LNCaP clone FGC (cell line): ENCODE results near the gene GIMAP1.

Experiments used
- DNase-seq: peaks from one replicate; pipeline ENCODE4 v3.0.0-alpha.2; 2011; ENCODE audit warnings: low read depth
- H3K4me3 ChIP-seq: 2 replicates; pipeline ENCODE4 v1.5.1; 2011; ENCODE audit warnings: mild to moderate bottlenecking, low read depth, low read length, control low read depth
- TF ChIP-seq, protein P1 (sequence below): IDR thresholded peaks from 2 replicates; pipeline ENCODE4 v1.5.1; 2012; ENCODE audit warnings: mild to moderate bottlenecking; ENCODE audit not compliant: control insufficient read depth, insufficient read depth; ENCODE audit errors: extremely low read depth

The GIMAP1 gene

DNA sequence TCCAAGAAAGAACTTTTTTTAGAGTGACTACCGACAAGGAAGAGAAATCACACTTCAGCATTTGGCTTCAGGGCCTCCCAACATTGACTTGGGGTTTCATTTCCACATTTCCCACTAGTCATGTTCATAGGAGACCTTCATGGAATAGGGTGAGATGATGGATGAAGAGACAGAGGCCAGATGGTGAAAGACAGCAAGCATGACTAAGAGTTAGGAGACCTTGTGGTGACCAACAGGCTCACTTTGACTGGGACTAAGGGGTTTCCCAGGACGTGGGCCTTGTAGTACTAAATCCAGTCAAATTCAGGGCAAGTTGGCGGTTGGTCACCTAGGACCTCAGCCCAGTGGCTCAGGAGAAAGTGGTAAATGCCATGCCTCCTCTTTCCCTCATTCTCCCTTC, 17.8 kb downstream of the GIMAP1 start:
- TF ChIP-seq, protein P1, sequence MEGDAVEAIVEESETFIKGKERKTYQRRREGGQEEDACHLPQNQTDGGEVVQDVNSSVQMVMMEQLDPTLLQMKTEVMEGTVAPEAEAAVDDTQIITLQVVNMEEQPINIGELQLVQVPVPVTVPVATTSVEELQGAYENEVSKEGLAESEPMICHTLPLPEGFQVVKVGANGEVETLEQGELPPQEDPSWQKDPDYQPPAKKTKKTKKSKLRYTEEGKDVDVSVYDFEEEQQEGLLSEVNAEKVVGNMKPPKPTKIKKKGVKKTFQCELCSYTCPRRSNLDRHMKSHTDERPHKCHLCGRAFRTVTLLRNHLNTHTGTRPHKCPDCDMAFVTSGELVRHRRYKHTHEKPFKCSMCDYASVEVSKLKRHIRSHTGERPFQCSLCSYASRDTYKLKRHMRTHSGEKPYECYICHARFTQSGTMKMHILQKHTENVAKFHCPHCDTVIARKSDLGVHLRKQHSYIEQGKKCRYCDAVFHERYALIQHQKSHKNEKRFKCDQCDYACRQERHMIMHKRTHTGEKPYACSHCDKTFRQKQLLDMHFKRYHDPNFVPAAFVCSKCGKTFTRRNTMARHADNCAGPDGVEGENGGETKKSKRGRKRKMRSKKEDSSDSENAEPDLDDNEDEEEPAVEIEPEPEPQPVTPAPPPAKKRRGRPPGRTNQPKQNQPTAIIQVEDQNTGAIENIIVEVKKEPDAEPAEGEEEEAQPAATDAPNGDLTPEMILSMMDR = no peak
- DNase-seq = no peak
- no peak overlapping the region for H3K4me3 ChIP-seq

DNA sequence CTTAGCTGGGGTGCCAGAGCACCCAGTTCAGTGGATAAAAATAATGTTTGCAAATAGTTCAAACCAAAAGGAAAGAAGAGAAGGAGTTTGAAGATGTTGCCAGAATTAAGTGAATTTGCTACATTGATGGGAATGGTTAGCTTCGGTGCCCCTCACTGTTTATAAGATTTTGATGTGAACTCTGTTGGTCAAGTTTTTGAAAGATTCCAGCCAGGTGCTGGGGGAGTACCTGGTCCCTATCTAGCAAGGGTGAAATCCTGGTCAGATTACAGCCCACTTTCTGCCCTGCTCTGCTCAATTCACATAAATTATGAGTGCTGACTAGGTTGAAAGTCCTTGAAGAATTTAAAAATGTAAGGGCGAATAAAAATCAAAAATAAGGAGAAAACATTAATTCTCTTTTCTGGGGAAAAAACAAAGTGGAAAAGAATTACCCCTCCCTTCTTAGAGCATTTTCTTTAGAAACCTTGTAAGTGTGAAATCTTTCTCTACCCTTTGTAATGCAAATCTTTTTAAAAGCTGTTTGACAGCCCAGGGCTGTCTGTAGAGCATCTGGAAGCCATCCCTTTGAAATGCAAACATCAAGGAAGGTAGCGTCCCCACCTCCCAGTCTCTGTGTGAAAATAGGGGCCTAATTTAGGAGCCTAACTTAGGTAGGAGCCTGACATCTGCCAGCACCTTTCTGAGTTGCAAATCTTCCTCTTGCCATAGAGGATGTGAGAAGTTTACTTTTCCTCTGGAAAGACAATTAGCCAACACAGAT, 19.4 kb downstream of the GIMAP1 start:
- DNase-seq = peak; percentile 65
- TF ChIP-seq, protein P1 = no peak
- no peak overlapping the region for H3K4me3 ChIP-seq

- H3K4me3 ChIP-seq = no peak overlapping the region
- TF ChIP-seq, protein P1 = no peak
- no peak for DNase-seq
Observed at GRCh38 chr7:150736864-150737263, 20.5 kb downstream of the GIMAP1 start.

GRCh38 chr7:150737265-150738055, 21.0 kb downstream of the GIMAP1 start, which contains the start of gene GIMAP5:
GIMAP5 (plus strand) TSS chr7:150737418; CDS start chr7:150740885, 3,467 bp downstream.
- no peak within 1 kb of the TSS for H3K4me3 ChIP-seq
- DNase-seq = no peak
- TF ChIP-seq, protein P1 = no peak

- TF ChIP-seq, protein P1 = no peak
- DNase-seq = no peak
- H3K4me3 ChIP-seq = no peak overlapping the region
Observed at GRCh38 chr7:150738092-150738491, 21.7 kb downstream of the GIMAP1 start.

DNA sequence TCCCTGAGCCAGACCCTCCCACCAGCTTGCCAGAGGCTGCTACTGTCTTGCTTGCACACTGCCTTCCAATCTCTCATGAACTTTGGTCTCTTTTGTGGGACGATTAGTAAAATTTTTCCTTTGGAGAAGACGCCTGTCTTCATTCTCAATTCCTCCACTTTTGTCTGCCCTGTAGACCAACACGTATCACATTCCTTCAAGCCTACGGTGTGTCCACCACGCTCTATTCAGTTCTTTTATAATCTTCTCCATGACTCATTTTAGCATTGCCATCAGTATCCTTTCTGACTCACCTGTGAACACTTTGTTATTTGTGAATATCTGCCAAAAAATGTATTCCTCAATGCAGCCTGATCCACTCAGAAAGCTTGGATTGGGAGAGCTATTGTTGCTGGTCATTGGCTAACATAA, 22.2 kb downstream of the GIMAP1 start:
- DNase-seq = no peak
- TF ChIP-seq, protein P1 = no peak
- H3K4me3 ChIP-seq = no peak overlapping the region

DNA sequence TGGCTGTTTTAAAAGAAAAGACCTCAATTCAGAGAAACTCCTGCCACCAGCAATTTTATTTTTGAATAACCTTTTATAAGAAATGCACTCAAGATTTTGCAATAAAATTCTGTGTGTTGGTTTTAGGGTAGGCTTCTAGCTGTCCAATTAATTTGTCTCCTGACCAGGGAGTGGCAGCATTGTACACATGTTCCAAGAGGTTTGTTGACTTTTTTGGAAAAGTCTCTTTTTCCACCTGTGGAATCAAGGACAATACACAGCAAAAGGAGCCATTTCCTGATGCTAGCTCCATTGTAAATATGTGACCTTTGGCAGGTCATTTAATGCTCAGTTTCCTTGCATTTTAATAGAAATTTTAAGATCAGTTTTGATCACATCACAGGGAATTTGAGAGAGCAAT, 22.6 kb downstream of the GIMAP1 start:
- TF ChIP-seq, protein P1 = peak; percentile 60
- H3K4me3 ChIP-seq = no peak overlapping the region
- peak; percentile 11 for DNase-seq
